Measurements from ENCODE around the gene TERB2. TPM values are rescaled to one million over a fixed set of nuclear protein-coding genes. Genes with fewer than 3 reads are reported as not detected.
"Not testable (repeated sequence)": the region's sequence is repeated elsewhere in the genome, so short reads cannot be mapped to it uniquely, and the experiment has no call there.

TERB2 gene, protein sequence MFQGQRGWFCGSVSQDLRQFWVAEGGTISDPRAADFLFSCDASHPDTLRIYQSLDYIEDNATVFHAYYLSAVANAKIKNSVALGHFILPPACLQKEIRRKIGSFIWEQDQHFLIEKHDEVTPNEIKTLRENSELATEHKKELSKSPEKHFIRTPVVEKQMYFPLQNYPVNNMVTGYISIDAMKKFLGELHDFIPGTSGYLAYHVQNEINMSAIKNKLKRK
- not detected for total RNA-seq

DNA sequence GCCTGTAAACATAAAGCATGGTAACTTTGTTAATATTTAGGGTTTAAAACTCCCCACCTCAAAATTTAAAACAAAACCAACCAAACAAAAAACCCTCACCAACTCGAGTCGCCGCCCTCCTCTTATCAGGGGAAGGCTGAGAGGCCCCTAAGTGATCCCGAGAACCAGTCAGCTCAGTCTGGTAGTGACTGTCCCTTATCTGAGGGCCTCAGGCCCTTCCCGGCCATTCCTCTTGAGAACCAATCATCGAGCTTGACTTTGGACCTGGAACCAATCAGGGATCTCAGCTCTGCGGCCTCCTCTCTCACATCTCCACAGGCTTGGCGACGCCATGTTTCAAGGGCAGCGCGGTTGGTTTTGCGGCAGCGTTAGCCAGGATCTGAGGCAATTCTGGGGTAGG lies at the start of gene TERB2:
Gene TERB2 (plus strand): TSS at position 300 of the 400 bp plus-strand sequence. CDS start 32 bp downstream, at position 332.
- DNase-seq = no peak

DNA sequence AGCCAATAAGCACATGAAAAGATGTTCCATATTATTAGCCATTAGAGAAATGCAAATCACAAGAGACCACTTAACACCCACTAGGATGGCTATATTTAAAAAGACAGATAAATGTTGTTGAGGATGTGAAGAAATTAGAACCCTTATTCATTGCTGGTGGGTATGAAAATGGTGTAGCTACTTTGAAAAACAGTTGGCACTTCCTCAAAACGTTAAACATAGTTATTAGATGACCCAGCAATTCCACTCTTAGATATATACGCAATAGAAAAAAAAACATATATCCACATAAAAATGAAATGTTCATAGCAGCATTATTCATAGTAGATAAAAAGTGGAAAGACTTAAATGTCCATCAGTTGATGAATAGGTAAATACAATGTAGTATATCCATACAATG lies 47.1 kb upstream of the TERB2 start:
- no peak for DNase-seq

DNA sequence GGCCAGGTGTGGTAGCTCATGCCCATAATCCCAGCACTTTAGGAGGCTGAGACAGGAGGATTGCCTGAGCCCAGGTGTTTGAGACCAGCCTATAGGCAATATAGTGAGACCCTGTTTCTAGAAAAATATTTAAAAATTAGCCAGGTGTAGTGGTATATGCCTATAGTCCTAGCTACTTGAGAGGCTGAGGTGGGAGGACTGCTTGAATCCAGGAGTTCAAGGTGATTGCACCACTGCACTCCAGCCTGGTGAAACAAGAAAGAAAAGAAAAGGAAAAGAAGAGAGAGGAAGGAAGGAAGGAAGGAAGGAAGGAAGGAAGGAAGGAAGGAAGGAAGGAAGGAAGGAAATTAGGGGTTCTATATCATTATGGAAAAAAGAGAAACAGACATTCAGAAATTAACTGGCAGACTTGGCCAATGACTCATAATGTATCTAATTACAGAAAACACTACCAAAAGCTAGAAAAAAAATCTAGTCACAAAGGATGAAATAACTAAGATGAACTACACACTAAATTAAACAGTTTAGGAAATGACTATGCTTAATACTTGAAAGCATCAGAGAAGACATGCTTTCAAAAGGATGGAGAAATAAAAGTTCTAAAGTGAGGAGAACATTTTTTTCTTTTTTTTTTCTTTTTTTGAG lies 45.4 kb upstream of the TERB2 start:
- DNase-seq = no peak

DNA sequence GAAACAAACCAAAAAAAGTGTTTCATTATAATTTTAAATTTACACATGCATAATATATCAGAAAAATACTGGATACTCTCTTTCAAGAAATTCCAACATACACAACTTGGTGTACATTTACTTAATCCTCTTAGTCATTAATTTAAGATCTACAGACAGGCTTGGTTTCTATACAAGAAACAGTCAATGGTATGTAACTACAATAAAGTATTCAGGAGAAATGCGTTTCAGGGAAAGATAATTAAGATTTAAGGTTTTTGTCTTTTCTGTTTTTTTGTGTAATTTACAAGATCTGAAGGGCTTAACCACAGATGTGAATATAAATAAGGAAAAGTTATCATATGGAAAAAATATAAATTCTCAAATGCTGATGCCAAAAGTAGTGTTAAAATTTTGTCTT lies 44.3 kb upstream of the TERB2 start:
- DNase-seq = not testable (repeated sequence)

DNA sequence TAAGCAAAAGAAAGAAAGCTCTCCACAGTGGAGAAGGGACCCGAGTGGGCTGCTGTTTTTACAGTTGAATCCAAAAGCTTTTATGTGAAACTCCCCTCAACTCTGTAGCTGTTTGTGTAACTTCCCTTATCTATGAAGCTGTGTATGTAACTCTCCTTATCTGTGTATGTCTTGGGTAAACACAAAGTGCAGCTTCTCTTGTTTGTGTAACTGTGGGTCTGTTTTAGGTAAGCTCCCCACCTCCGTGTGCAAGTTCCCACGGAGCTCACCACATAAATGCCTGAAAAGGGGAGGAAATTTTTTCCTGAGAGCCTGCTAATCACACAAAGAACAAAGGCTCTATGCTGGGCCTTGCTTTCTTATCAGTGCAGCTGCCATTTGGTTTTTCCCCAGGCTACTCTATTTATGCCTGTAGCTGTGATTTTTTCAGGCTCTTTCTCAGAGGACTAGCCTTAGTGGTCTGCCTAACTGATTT lies 43.5 kb upstream of the TERB2 start:
- not testable (repeated sequence) for DNase-seq

DNA sequence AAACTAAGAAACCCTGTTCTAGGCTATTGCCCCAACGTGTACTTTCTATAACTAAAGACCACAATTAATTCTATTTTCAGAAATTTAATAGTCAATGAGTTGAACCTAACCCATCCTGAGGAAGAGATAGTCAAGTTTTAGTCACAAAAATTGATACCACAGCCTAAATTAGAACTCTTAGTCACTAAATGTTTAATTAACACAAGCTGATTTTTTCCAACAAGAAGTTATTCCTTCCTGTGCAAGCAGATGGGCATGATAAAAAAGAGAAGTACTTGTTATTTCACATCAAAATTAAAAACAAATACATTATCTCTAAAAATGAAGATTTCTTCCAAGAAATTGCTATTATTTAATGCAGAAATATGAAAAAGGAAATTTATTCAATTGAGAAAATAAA lies 38.4 kb upstream of the TERB2 start:
- no peak for DNase-seq

DNA sequence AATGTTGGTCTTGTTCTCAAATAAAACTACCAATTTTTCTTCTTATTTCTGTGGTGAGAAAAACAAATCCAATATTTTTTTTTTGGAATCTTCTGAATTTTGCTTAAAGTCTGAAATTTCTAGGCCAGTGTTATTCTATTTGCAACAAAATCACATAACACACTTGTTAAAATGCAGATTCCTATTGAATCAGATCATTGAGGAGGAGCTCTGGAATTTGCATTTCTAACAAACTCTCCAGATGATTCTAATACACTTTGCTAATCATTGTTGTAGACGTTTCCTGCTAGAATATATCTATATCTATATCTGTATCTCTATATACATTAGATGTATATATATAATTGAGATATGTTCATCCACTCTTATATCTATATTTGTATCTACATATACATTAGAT lies 27.8 kb upstream of the TERB2 start:
- not testable (repeated sequence) for DNase-seq

DNA sequence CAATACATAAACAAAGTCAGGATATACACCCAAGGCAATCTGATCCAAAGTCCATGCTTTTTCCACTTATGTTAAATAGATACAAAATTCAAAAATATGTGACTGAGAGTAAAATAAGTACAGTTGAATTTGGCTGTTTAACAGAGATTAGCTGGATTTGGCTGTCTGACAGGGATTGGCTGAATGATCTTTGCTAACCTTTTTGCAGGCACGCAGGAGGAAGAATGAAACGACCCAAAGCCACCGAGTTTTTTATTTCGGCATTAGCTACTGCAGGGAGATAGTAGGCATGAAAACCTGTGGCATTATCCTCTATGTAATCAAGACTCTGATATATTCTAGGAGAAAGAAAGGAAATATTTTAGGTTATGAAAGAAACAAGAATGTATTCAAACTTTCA lies 26.2 kb upstream of the TERB2 start:
- DNase-seq = not testable (repeated sequence)

DNA sequence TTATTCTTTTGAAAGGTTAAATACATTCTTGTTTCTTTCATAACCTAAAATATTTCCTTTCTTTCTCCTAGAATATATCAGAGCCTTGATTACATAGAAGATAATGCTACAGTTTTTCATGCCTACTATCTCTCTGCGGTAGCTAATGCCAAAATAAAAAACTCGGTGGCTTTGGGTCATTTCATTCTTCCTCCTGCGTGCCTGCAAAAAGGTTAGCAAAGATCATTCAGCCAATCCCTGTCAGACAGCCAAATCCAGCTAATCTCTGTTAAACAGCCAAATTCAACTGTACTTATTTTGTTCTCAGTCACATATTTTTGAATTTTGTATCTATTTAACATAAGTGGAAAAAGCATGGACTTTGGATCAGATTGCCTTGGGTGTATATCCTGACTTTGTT lies 1.8 kb downstream of the TERB2 start:
- not testable (repeated sequence) for DNase-seq

DNA sequence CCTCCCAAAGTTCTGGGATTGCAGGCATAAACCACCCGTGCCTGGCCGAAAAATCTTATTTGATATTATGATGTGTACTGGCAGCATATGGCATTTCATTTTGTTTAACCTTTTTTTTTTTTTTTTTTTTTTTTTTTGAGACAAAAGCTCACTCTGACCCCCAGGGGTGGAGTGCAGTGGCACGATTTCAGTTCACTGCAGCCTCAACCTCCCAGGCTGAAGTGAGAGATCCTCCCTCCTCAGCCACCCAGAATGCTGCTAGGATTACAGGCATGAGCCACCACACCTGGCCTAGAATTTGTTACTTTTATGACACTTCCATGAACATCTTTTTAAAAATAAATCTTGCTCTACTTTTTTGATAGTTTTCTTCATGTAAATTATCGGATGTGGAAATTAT lies 12.0 kb downstream of the TERB2 start:
- no peak for DNase-seq

DNA sequence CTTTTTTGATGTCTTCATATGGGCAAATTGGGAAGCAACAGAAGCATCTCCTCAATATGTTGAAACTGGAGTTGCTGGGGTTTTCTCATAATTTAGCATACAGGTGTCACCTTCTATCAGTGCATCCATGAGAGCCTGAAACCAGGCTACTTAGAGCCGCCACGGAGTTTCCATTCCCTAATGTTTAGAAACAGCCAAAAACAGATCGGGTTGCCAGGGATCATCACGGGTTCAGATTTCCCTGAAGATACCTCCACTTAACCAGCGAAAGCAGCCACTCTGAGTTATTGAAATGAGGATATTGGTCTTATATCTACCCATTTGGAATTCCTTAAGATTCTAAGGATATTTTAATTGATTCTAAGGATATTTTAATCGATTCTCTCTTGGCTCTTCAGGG lies 14.5 kb downstream of the TERB2 start:
- no peak for DNase-seq

DNA sequence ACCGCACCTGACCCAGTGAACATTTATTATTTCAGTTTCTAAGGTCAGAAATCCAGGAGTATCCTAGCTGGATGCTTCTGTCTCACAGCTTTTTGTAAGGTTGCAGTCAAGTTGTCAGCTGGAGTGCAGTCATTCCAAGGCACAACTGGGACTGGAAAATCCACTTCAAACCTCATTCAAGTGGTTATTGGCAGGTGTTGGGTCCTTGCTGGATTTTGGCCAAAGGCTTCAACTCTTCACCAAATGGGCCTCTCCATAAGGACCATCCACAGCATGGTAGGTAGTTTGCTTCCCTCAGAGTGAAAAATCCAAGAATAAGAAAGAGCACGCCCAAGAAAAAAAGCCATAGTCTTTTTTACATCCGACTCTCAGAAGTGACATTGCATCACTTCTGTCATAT lies 19.7 kb downstream of the TERB2 start:
- DNase-seq = not testable (repeated sequence)

DNA sequence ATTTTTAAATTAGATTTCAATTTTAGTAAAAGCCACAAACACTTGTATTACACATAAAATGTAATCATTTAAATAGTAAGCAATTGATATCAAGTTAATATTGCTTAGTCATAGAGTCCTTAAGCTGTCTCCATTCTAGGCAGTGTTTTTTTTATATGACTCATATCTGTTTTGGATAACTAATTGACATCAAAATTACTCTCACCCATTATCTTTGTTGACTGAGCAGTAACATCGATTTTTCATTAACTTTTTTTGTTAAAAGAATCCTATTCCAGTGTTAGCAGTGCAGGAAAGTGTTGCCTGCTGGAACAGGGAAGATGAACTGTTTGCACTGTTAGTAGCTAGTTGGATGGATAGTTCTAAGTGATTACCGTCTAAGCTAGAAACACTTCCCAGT lies 21.3 kb downstream of the TERB2 start:
- not testable (repeated sequence) for DNase-seq

DNA sequence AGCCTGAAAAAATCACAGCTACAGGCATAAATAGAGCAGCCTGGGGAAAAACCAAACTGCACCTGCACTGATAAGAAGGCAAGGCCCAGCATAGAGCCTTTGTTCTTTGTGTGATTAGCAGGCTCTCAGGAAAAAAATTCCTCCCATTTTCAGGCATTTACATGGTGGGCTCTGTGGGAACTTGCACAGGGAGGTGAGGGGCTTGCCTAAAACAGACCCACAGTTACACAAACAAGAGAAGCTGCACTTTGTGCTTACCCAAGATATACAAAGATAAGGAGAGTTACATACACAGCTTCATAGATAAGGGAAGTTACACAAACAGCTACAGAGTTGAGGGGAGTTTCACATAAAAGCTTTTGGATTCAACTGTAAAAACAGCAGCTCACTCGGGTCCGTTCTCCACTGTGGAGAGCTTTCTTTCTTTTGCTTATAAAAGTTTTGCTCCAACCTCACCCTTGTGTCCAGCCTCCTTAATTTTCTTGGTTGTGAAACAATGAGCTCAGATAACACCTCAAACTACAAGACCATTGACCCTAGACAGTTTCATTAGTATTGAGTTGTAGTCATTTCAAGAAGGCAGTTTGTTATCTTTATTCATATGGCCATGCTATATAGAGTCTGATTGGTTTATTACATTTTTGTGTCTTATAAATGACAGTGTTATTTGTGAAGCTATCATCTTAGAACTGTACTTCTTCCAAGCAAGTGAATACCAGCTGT lies 23.3 kb downstream of the TERB2 start:
- DNase-seq = not testable (repeated sequence)

DNA sequence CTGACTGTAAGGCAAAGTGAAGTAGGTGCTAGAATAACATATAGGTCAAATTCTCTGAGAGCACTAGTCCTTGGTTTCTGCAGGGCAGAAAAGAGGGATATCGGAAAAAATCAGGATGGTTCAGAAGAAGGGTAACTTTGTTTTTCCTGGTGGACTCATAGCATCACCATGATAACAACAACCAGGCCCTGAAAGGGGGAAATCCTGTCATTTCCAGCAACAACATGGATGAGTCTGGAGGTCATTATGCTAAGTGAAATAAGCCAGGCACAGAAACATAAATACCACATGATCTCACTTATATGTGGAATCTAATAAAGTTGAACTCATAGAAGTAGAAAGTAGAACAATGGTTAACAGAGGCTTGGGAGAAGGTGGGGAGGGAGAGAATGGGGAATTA lies 27.7 kb downstream of the TERB2 start:
- not testable (repeated sequence) for DNase-seq

DNA sequence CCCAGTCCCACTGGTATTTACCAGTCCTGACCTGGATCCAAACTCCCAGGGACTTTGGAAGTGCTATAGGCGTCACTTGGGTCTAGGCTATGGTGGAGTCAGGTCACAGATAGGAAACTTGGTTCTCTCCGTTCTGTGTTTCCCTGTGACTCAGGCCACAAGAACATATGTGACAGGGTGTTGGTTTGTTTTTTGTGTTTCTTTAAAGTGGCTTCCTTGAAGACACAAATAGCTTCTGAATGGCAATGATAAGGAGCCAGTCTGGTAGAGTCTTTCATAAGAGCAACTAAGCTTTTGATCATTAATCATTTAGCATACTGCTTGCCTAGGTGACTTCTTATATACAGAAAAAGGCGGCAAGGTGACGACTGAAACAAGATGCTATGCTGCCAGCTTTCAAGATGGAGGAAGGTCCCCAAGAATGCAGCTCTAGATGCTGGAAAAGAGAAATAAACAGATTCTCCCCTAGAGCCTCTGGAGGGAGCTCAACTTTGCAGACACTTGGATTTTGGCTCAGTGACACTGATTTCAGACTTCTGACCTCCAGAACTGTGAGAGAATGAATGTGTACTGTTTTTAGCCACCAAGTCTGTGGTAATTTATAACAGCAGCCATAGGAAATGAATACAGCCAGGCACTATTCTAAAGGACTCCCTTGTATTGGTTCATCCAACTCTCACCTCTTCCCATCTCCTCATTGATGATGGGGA lies 30.0 kb downstream of the TERB2 start:
- DNase-seq = not testable (repeated sequence)

DNA sequence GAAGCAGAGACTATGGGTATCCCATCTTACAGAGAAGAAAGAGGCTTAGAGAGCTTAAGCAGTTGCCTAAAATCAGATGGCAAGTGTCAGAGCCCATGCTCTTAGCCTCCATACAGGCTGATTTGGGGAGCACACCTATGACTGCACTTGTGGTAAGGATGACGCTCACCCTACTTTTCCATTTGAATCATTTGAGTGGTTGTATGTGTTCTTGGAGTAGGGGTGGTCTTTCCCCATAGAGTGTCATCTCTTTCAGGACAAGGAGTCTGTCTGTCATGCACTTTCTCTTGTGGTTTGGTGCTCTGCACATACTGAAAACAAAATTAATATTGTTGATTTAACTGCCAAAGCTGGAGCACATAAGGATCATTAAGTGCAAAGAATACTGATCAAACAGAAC lies 31.2 kb downstream of the TERB2 start:
- not testable (repeated sequence) for DNase-seq

DNA sequence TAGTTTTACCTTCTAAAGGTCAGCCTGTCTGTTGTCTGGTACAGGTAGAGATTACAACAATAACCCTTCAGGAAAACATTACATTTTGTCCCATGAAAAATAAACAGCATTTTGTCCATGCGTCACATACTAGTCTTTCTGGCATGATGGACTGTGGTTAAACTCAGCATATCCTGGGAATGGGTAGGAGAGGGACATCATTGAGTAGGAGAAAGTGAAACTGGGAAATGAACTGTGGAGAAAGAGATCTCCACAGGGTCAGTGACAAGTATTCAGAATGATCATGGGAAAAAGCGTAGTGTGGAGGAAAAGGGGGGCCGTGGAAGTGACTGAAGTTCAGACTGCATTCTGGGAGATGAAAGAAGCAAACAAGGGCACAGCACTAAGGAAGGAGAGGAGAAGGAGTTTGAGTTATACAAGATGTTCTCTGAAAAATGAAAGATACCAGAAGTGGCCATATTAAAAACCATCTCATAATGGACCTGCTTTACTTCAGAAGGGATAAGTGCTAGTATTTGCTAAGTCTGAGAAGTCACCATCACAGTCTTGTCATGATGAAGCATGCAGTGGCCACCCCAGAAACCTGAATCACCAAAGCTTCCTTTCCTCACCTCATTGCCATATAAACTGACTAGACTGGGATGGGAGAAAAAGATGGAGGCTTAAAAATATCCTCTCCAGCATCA lies 31.8 kb downstream of the TERB2 start:
- not testable (repeated sequence) for DNase-seq

DNA sequence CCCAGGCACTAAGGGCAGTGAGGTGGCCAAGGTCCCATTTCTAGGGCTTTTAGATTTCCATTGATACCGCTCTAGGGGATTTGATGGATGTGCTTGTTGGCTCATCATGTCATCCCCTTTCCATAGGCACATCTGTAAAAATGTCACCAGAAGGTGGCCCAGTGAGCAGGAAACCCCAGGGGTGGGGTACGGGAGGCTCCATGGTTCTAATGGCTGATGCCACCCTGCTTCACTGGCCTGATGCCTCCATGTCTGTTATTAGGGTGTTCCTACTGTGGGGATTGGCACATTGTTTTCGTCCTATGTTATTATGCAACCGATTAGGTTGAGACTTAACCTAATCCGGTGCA lies 32.4 kb downstream of the TERB2 start:
- not testable (repeated sequence) for DNase-seq

DNA sequence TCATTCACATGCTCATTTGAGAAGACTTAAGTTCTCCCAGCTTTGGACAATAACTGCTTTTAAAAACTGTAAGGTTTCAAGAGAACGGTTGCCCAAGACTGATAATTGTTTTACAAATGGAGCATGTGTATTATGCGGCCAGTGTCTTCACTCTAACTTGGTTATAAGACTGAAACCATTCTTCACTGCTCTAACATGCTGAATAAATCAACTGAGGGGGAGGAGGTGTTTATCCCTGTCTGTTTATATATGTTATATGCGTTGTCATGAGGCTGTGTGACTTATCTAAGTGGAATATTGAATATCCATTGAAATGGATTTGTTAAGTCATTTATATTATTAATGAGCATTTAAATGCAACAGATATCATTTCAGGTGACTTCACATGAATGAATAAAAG lies 41.1 kb downstream of the TERB2 start:
- DNase-seq = not testable (repeated sequence)

DNA sequence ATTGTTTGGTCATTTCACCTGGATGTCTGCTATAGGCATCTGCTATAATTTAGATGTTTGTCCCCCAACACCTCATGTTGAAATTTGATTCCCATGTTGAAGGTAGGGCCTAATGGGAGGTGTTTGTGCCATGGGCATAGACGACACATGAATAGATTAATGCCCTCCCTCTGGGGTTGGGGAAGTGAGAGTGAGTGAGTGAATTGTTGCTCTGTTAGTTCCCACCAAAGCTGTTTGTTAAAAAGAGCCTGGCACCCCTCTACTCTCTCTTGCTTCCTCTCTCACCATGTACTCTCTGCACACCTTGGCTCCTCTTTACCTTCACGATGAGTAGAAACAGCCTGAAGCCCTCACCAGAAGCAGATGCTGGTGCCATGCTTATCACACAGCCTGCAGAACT lies 42.6 kb downstream of the TERB2 start:
- DNase-seq = no peak

DNA sequence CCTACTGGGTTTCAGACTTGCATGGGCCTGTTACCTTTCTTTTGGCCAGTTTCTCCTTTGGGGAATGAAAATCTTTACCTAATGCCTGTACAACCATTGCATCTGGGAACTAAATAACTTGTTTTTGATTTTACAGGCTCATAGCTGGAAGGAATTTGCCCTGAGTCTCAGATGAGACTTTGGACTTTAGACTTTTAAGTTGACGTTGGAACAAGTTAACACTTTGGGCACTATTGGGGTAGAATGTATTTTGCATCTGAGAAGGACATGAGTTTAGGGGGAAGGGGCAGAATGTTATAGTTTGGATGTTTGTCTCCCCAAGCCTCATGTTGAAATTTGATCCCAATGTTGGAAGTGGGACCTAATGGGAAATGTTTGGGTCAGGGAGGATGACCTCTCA lies 44.7 kb downstream of the TERB2 start:
- not testable (repeated sequence) for DNase-seq
